SH-SY5Y (cell line): ENCODE data around the gene NLRC3.

Experiments used
- GATA2 ChIP-seq: IDR thresholded peaks from 2 replicates; pipeline ENCODE4 v1.6.1; 2011; ENCODE audit warnings: mild to moderate bottlenecking, low read depth, low read length
- GATA3 ChIP-seq: IDR thresholded peaks from 2 replicates; pipeline ENCODE4 v1.6.1; 2011; ENCODE audit warnings: low read depth, mild to moderate bottlenecking, low read length, moderate library complexity

Gene NLRC3

GRCh38 chr16:3590736-3591435 lies 13.7 kb upstream of the NLRC3 start:
- TF ChIP-seq GATA3 (no peak), GATA2 (no peak)

- TF ChIP-seq GATA3 (no peak), GATA2 (no peak)
Observed at GRCh38 chr16:3589991-3590701, 12.9 kb upstream of the NLRC3 start.

- TF ChIP-seq GATA3, result no peak
- no peak for TF ChIP-seq GATA2
Observed at GRCh38 chr16:3589441-3589921, 12.3 kb upstream of the NLRC3 start.

GRCh38 chr16:3589001-3589400 lies 11.8 kb upstream of the NLRC3 start:
- TF ChIP-seq GATA3 (no peak), GATA2 (no peak)

- TF ChIP-seq GATA2 (no peak), GATA3 (no peak)
Observed at GRCh38 chr16:3587547-3588110, 10.4 kb upstream of the NLRC3 start.

- TF ChIP-seq GATA2 (no peak), GATA3 (no peak)
Observed at GRCh38 chr16:3584412-3584811, 7.2 kb upstream of the NLRC3 start.

- no peak for TF ChIP-seq GATA3
- TF ChIP-seq GATA2, result no peak
Observed at GRCh38 chr16:3583303-3584038, 6.3 kb upstream of the NLRC3 start.

GRCh38 chr16:3582276-3583165 lies 5.3 kb upstream of the NLRC3 start:
- TF ChIP-seq GATA3 (no peak), GATA2 (no peak)

- TF ChIP-seq GATA2 (no peak), GATA3 (no peak)
Observed at GRCh38 chr16:3581392-3581791, 4.2 kb upstream of the NLRC3 start.

- TF ChIP-seq GATA2, result no peak
- TF ChIP-seq GATA3, result no peak
Observed at GRCh38 chr16:3580686-3581085, 3.5 kb upstream of the NLRC3 start.

GRCh38 chr16:3580251-3580651 lies 3.0 kb upstream of the NLRC3 start:
- TF ChIP-seq GATA2 (no peak), GATA3 (no peak)

GRCh38 chr16:3579776-3580175 lies 2.6 kb upstream of the NLRC3 start:
- TF ChIP-seq GATA2, result no peak
- TF ChIP-seq GATA3, result no peak
